Uterus (tissue), 4 donors: ENCODE results near the gene NOP14. TPM values are rescaled to one million over a fixed set of nuclear protein-coding genes. Genes with fewer than 3 reads are reported as not detected.

ENCODE experiments used
- DNase-seq, 2 donors: peaks; one replicate each; pipeline ENCODE4 v3.0.0-alpha.2; 2019 to 2020
- H3K27ac ChIP-seq, 2 donors: fragments of 200-600 bp; sonication (generic); 1 replicate in 1 of 2; 2 replicates in 1 of 2; pipeline ENCODE4 v1.5.1; 2016 to 2018
- H3K27me3 ChIP-seq, 2 donors: fragments of 200-600 bp; sonication (generic); one replicate each; pipeline ENCODE4 v1.5.1; 2018 to 2019; ENCODE audit warnings: control low read depth in 1 of 2
- H3K36me3 ChIP-seq, 2 donors: fragments of 200-600 bp; sonication (generic); one replicate each; pipeline ENCODE4 v1.5.1; 2019; ENCODE audit warnings: control low read depth in 1 of 2
- H3K4me1 ChIP-seq, 2 donors: fragments of 200-600 bp; sonication (generic); one replicate each; pipeline ENCODE4 v1.5.1; 2018 to 2019; ENCODE audit warnings: control low read depth in 1 of 2
- H3K4me3 ChIP-seq, 2 donors: fragments of 200-600 bp; sonication (generic); 1 replicate in 1 of 2; 2 replicates in 1 of 2; pipeline ENCODE4 v1.5.1; 2018 to 2019; ENCODE audit warnings: mild to moderate bottlenecking in 1 of 2
- H3K9me3 ChIP-seq, 2 donors: fragments of 200-600 bp; sonication (generic); one replicate each; pipeline ENCODE4 v1.5.1; 2019; ENCODE audit warnings: control low read depth in 1 of 2
- CTCF ChIP-seq, 4 experiments: fragments of 200-600 bp in 2 of 4; fragments of 450-650 bp in 2 of 4; sonication (generic) in 2 of 4; IDR thresholded peaks; one replicate each; pipeline ENCODE4 v1.5.1; 2016 to 2019; ENCODE audit warnings: antibody characterized with exemption in 4 of 4, mild to moderate bottlenecking in 2 of 4, moderate library complexity in 1 of 4
- POLR2A ChIP-seq, 2 donors: fragments of 450-650 bp; IDR thresholded peaks; one replicate each; pipeline ENCODE4 v1.6.1; 2016; ENCODE audit warnings: antibody characterized with exemption in 2 of 2, mild to moderate bottlenecking in 1 of 2, moderate library complexity in 1 of 2
- intact Hi-C: fragments of 100-400 bp; cut with DNase I; formaldehyde crosslinking; loops from one replicate; pipeline ENCODE4 v1.15.1; 2023; ENCODE audit warnings: low total_unique reads
- total RNA-seq, 4 donors: library from RNA; depleted of rRNA in 3 of 4; stranded (reverse); fragments of >200 nt in 3 of 4; gene quantifications; one replicate each; pipeline versions ENCODE4 v1.1.0 to v1.2.4, GENCODE V29; 2014 to 2023
- donor health status: DM: yes; HTN: yes; CAD: no.

The NOP14 gene
- total RNA-seq, 4 donors from 2014 or later = 2.0 to 22.5 (median 13.0) TPM

- intact Hi-C loops = no loop called here
- no peaks in the 10 kb centered on the region for H3K27me3 ChIP-seq
- H3K27ac ChIP-seq = peak overlapping the region; percentile 58 to 89
- no peak for TF ChIP-seq POLR2A (IDR thresholded peaks at IDR 0.05)
- no peak for TF ChIP-seq CTCF (IDR thresholded peaks at IDR 0.05)
- no peaks in the 10 kb centered on the region for H3K36me3 ChIP-seq
- DNase-seq = peak; percentile 75 to 76
- peak overlapping the region; percentile 66 for H3K4me3 ChIP-seq
- no peaks in the 10 kb centered on the region for H3K9me3 ChIP-seq
- peaks cover 0 to 10% of the 10 kb centered on the region in 2 donors for H3K4me1 ChIP-seq
These were observed 29.0 kb downstream of the NOP14 start for GRCh38 chr4:2934077-2934812.

- H3K4me1 ChIP-seq = peaks cover 0 to 10% of the 10 kb centered on the region in 2 donors
- H3K4me3 ChIP-seq = peak overlapping the region; percentile 66
- H3K9me3 ChIP-seq = no peaks in the 10 kb centered on the region
- TF ChIP-seq CTCF (IDR thresholded peaks at IDR 0.05) (no peak), POLR2A (IDR thresholded peaks at IDR 0.05) (no peak)
- no peaks in the 10 kb centered on the region for H3K27me3 ChIP-seq
- peak overlapping the region; percentile 58 to 89 for H3K27ac ChIP-seq
- intact Hi-C loops = no loop called here
- peak in 1 of 2 donors; percentile 35 for DNase-seq
- no peaks in the 10 kb centered on the region for H3K36me3 ChIP-seq
These were observed 29.6 kb downstream of the NOP14 start for GRCh38 chr4:2933566-2934076.

GRCh38 chr4:2932951-2933565 lies 30.1 kb downstream of the NOP14 start:
- Histone ChIP-seq H3K4me3 (peak overlapping the region in 1 of 2 donors; percentile 66), H3K27ac (peak overlapping the region; percentile 58 to 89), H3K27me3 (no peaks in the 10 kb centered on the region), H3K4me1 (peaks cover 0 to 10% of the 10 kb centered on the region in 2 donors), H3K9me3 (no peaks in the 10 kb centered on the region), H3K36me3 (no peaks in the 10 kb centered on the region)
- no peak for DNase-seq
- no peak for TF ChIP-seq POLR2A (IDR thresholded peaks at IDR 0.05)
- no peak for TF ChIP-seq CTCF (IDR thresholded peaks at IDR 0.05)
- intact Hi-C loops = no loop called here

GRCh38 chr4:2932321-2932950 lies 30.8 kb downstream of the NOP14 start:
- intact Hi-C loops = no loop called here
- peak; percentile 17 to 20 for DNase-seq
- no peak overlapping the region for H3K4me3 ChIP-seq
- TF ChIP-seq POLR2A (IDR thresholded peaks at IDR 0.05) (no peak), CTCF (IDR thresholded peaks at IDR 0.05) (no peak)
- H3K4me1 ChIP-seq = peaks cover 0 to 10% of the 10 kb centered on the region in 2 donors
- H3K9me3 ChIP-seq = no peaks in the 10 kb centered on the region
- no peaks in the 10 kb centered on the region for H3K36me3 ChIP-seq
- no peaks in the 10 kb centered on the region for H3K27me3 ChIP-seq
- peak overlapping the region; percentile 1 to 89 for H3K27ac ChIP-seq
